HepG2 (cell line): ENCODE data around the gene FAM110C. TPM values are rescaled to one million over a fixed set of nuclear protein-coding genes. Genes with fewer than 3 reads are reported as not detected.

Experiments used
- ATAC-seq: fragments of 200-7000 bp; cut with Tn5 transposase; 3 replicates; pipeline ENCODE4 v1.9.1; 2020; ENCODE audit warnings: mild to moderate bottlenecking, moderate library complexity
- BruUV-seq: library from RNA; stranded (reverse); fragments of 400-500 nt; replicated peaks from 2 replicates; lab custom pipeline; 2021; lab: Mats Ljungman, UMichigan
- CTCF ChIA-PET: fragments of 300-600 bp; formaldehyde crosslinking; extraction: SDS; loops from one replicate; lab custom pipeline; 2021; ENCODE audit warnings: low total read pairs, inconsistent platforms, low intra/inter-chr PET ratio; lab: Yijun Ruan, JAX
- POLR2A ChIA-PET: fragments of 350-600 bp; sonication (Branson Sonifier 250); formaldehyde crosslinking; loops from one replicate; lab custom pipeline; 2020; ENCODE audit warnings: antibody characterized with exemption, inconsistent platforms; lab: Yijun Ruan, JAX
- DNase-seq: peaks from one replicate; pipeline ENCODE4 v3.0.0-alpha.2; 2015; ENCODE audit warnings: low spot score
- FAIRE-seq: peaks from 3 replicates; lab custom pipeline; 2011; peaks lifted over from hg19 to GRCh38; lab: Jason Lieb, UNC
- H2AFZ ChIP-seq: one replicate; pipeline ENCODE4 v1.6.1; 2011; ENCODE audit warnings: low read length, inconsistent platforms
- H3K27ac ChIP-seq: fragments of 300-600 bp; 3 replicates; pipeline ENCODE4 v1.8.0; 2011; ENCODE audit warnings: mixed run types, mild to moderate bottlenecking, mixed read lengths, low read length, inconsistent platforms; ENCODE audit not compliant: insufficient read depth; ENCODE audit errors: extremely low read length
- H3K27me3 ChIP-seq, 2 experiments: fragments of 200-600 bp in 1 of 2; 2 replicates in 1 of 2; 3 replicates in 1 of 2; pipeline versions ENCODE4 v1.6.0 to v1.8.0; 2011; ENCODE audit warnings: low read length in 2 of 2, mild to moderate bottlenecking in 2 of 2, moderate library complexity in 2 of 2, inconsistent platforms in 1 of 2; ENCODE audit not compliant: insufficient read depth in 2 of 2, control insufficient read depth in 1 of 2
- H3K36me3 ChIP-seq, 2 experiments: fragments of 200-600 bp in 1 of 2; replicated peaks in 1 of 2; 2 replicates in 1 of 2; 3 replicates in 1 of 2; pipeline versions ENCODE4 v1.5.1 to v1.8.0; 2011; ENCODE audit warnings: low read length in 2 of 2, inconsistent platforms in 1 of 2; ENCODE audit not compliant: insufficient read depth in 2 of 2, control insufficient read depth in 1 of 2
- H3K4me1 ChIP-seq: 2 replicates; pipeline ENCODE4 v1.5.1; 2012; ENCODE audit warnings: low read length, inconsistent platforms; ENCODE audit not compliant: insufficient read depth
- H3K4me2 ChIP-seq: 2 replicates; pipeline ENCODE4 v1.6.0; 2011; ENCODE audit warnings: low read depth, low read length, inconsistent platforms
- H3K4me3 ChIP-seq, 3 experiments: fragments of 200-600 bp in 1 of 3; sonication (generic), shearing (Covaris generic) in 1 of 3; replicated peaks in 1 of 3; 2 replicates each; pipeline ENCODE4 v1.5.1; 2011 to 2016; ENCODE audit warnings: low read length in 3 of 3, inconsistent platforms in 2 of 3, low read depth in 2 of 3, mild to moderate bottlenecking in 2 of 3, control low read depth in 1 of 3, mixed read lengths in 1 of 3; ENCODE audit not compliant: insufficient read depth in 1 of 3
- H3K79me2 ChIP-seq: one replicate; pipeline ENCODE4 v1.6.1; 2011; ENCODE audit warnings: low read length, inconsistent platforms; ENCODE audit not compliant: insufficient read depth
- H3K9ac ChIP-seq: 2 replicates; pipeline ENCODE4 v1.6.0; 2011; ENCODE audit warnings: mild to moderate bottlenecking, low read depth, low read length, inconsistent platforms; ENCODE audit not compliant: insufficient read depth
- H3K9me3 ChIP-seq: 2 replicates; pipeline ENCODE4 v1.5.1; 2012; ENCODE audit warnings: mild to moderate bottlenecking, low read length
- H4K20me1 ChIP-seq: 2 replicates; pipeline ENCODE4 v1.6.0; 2011; ENCODE audit warnings: inconsistent platforms, mild to moderate bottlenecking, low read length, moderate library complexity; ENCODE audit not compliant: insufficient read depth
- CREM ChIP-seq, 2 experiments: sonication (generic) in 1 of 2; formaldehyde crosslinking in 1 of 2; IDR thresholded peaks; 2 replicates each; pipeline versions ENCODE4 v1.4.0 to v1.6.1; 2016 to 2020; ENCODE audit warnings: antibody characterized with exemption in 1 of 2, mild to moderate bottlenecking in 1 of 2, missing genetic modification reagents in 1 of 2
- ELF4 ChIP-seq: sonication (generic); formaldehyde crosslinking; IDR thresholded peaks from 2 replicates; pipeline ENCODE4 v1.5.0; 2020; ENCODE audit warnings: missing genetic modification reagents, mild to moderate bottlenecking, moderate library complexity, borderline replicate concordance
- GABPB1 ChIP-seq: IDR thresholded peaks from 2 replicates; pipeline ENCODE4 v1.6.1; 2016; ENCODE audit warnings: mild to moderate bottlenecking, missing genetic modification reagents, moderate library complexity, missing compliant biosample characterization
- KLF16 ChIP-seq, 2 experiments: sonication (generic) in 1 of 2; formaldehyde crosslinking in 1 of 2; IDR thresholded peaks; 2 replicates each; pipeline versions ENCODE4 v1.6.1 to v1.8.0; 2016 to 2023; ENCODE audit warnings: missing genetic modification reagents in 2 of 2, missing compliant biosample characterization in 1 of 2
- NR2C2 ChIP-seq: sonication (generic); formaldehyde crosslinking; IDR thresholded peaks from 2 replicates; pipeline ENCODE4 v1.4.0; 2020; ENCODE audit warnings: missing genetic modification reagents, mild to moderate bottlenecking, moderate library complexity, borderline replicate concordance
- SPEN ChIP-seq: sonication (generic); formaldehyde crosslinking; IDR thresholded peaks from 2 replicates; pipeline ENCODE4 v1.5.1; 2020; ENCODE audit warnings: low read depth, mild to moderate bottlenecking, missing genetic modification reagents
- ZBTB1 ChIP-seq: sonication (generic); formaldehyde crosslinking; IDR thresholded peaks from 2 replicates; pipeline ENCODE4 v1.4.0; 2020; ENCODE audit warnings: missing genetic modification reagents, borderline replicate concordance
- ZFP91 ChIP-seq: sonication (generic); formaldehyde crosslinking; IDR thresholded peaks from 2 replicates; pipeline ENCODE4 v1.9.0; 2022; ENCODE audit warnings: missing genetic modification reagents, mild to moderate bottlenecking, borderline replicate concordance
- ZNF143 ChIP-seq: sonication (generic); formaldehyde crosslinking; IDR thresholded peaks from 2 replicates; pipeline ENCODE4 v1.4.0; 2020; ENCODE audit warnings: missing genetic modification reagents
- ZNF274 ChIP-seq: sonication (generic); formaldehyde crosslinking; IDR thresholded peaks from 2 replicates; pipeline ENCODE4 v1.5.1; 2020; ENCODE audit warnings: mild to moderate bottlenecking, missing genetic modification reagents
- ZNF513 ChIP-seq: sonication (generic); formaldehyde crosslinking; conservative IDR thresholded peaks from 2 replicates; pipeline ENCODE4 v1.5.0; 2020; ENCODE audit warnings: missing genetic modification reagents
- ZNF660 ChIP-seq: sonication (generic); formaldehyde crosslinking; IDR thresholded peaks from 2 replicates; pipeline ENCODE4 v1.5.1; 2020; ENCODE audit warnings: mild to moderate bottlenecking, low read depth, missing genetic modification reagents, borderline replicate concordance
- ZNF720 ChIP-seq: sonication (generic); formaldehyde crosslinking; IDR thresholded peaks from 2 replicates; pipeline ENCODE4 v1.4.0; 2020; ENCODE audit warnings: missing genetic modification reagents
- in situ Hi-C: cut with HindIII; loops from 2 replicates; pipeline ENCODE4 v1.10.0; 2017; ENCODE audit warnings: low pct_unique_long_range_greater_than_20kb; ENCODE audit not compliant: extremely low pct_ligation_motif_present
- intact Hi-C: fragments of 100-400 bp; cut with micrococcal nuclease; formaldehyde crosslinking; loops from one replicate; pipeline ENCODE4 v1.10.0; 2022; ENCODE audit not compliant: unreplicated experiment
- polyA plus RNA-seq, 8 experiments: library from polyadenylated mRNA; depleted of rRNA in 3 of 8; stranded (reverse) in 7 of 8; unstranded in 1 of 8; fragments of >200 nt; fragmentation: Illumina TruSeq in 4 of 8; extraction: Trizol in 4 of 8; gene quantifications; 2 replicates each; pipeline versions ENCODE4 v1.2.1 to v1.2.3, GENCODE V29; 2011 to 2016; ENCODE audit warnings: low read depth in 4 of 8, missing spikeins in 1 of 8, mixed read lengths in 1 of 8; ENCODE audit not compliant: insufficient read depth in 1 of 8
- total RNA-seq, 5 experiments: library from RNA; depleted of rRNA; stranded (reverse); fragments of >200 nt; fragmentation: Illumina TruSeq; extraction: Trizol; gene quantifications; 2 replicates each; pipeline ENCODE4 v1.2.3, GENCODE V29; 2016; ENCODE audit warnings: low read depth in 1 of 5
- TF ChIP-seq, protein P1 (sequence below): sonication (generic); formaldehyde crosslinking; IDR thresholded peaks from 2 replicates; pipeline ENCODE4 v1.4.0; 2020; ENCODE audit warnings: mild to moderate bottlenecking, missing genetic modification reagents

Gene FAM110C
- total and polyA plus RNA-seq, 2 of the 13 experiments (the other 11 are each of a cell fraction or from before 2014, with no cell fraction given) = 1.2 to 3.5 TPM

GRCh38 chr2:24107-24506 lies 22.2 kb downstream of the FAM110C start:
- Histone ChIP-seq H3K79me2 (no peaks in the 10 kb centered on the region), H3K27ac (no peak overlapping the region), H3K4me2 (no peak overlapping the region), H3K27me3 (0 out of 5 replicates have a peak, but pooled peaks cover 0 to 6% of the 10 kb centered on the region in 2 experiments), H3K4me1 (no peaks in the 10 kb centered on the region), H3K4me3 (no peak overlapping the region), H3K9ac (no peak overlapping the region), H3K9me3 (no peaks in the 10 kb centered on the region), H4K20me1 (no peaks in the 10 kb centered on the region), H2AFZ (no peak overlapping the region), H3K36me3 (no peaks in the 10 kb centered on the region)
- in situ Hi-C loops = no loop called here
- no peak for ATAC-seq
- BruUV-seq = no TSS peak
- TF ChIP-seq ELF4 (CRISPR knock-in tag) = no peak
- TF ChIP-seq ZNF274 (CRISPR knock-in tag) = no peak
- no peak for TF ChIP-seq SPEN (CRISPR knock-in tag)
- TF ChIP-seq, protein P1, sequence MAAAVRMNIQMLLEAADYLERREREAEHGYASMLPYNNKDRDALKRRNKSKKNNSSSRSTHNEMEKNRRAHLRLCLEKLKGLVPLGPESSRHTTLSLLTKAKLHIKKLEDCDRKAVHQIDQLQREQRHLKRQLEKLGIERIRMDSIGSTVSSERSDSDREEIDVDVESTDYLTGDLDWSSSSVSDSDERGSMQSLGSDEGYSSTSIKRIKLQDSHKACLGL (CRISPR knock-in tag) = no peak
- no peak for TF ChIP-seq NR2C2 (CRISPR knock-in tag)
- TF ChIP-seq GABPB1 (CRISPR knock-in tag) = no peak
- TF ChIP-seq ZNF513 = no peak
- no peak for TF ChIP-seq ZBTB1 (CRISPR knock-in tag)
- TF ChIP-seq KLF16 (CRISPR knock-in tag; IDR thresholded peaks at IDR 0.05) = no peak
- no peak for TF ChIP-seq ZNF143 (CRISPR knock-in tag)
- TF ChIP-seq ZFP91 (CRISPR knock-in tag) = no peak
- no peak for TF ChIP-seq ZNF720 (CRISPR knock-in tag)
- TF ChIP-seq ZNF660 = no peak
- no peak for TF ChIP-seq CREM (IDR thresholded peaks at IDR 0.05)
- no peak for TF ChIP-seq CREM (CRISPR knock-in tag; IDR thresholded peaks at IDR 0.05)
- POLR2A ChIA-PET = no interaction called here
- CTCF ChIA-PET = no interaction called here
- no peak for DNase-seq
- FAIRE-seq = no peak
- intact Hi-C loops = no loop called here
